ENCODE results near the gene NR1D1. TPM values are rescaled to one million over a fixed set of nuclear protein-coding genes. Genes with fewer than 3 reads are reported as not detected.

The NR1D1 gene
- total RNA-seq, 2 experiments from 2014 or later: 6.0 to 6.5 TPM

DNA sequence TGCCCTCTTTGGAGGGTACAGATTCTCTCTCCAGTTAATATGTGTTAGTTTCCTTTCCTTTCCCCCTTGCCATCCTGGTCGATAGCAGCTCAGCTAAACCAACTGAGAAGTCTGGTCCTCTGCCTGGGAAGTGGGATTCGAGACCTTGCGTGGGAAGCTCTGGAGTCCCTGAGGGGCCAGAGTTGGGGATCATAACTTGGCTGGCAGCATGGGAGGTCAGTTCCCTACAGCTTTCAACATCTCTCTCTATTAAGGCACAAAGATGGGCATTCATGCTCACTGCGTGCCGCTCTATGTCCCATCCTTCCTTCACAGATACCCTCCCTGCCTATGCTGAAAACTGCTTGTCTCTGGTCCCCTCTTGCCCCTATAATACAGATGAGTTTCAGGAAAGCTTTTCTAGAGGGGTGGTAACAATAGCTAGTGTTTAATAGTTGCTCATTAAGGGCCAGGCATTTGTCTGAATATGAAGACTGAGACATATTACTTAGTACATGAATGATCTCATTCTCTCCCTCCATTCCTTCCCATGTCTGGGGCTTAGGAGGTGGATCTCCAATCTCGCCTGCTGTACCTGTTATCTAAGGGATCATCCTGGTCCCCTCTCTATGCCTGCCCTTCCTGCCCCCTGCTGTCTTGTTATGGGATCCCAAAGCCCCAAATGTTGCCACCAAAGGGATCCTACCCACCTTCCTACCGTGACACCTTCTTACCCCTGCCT is 26.8 kb downstream of the NR1D1 start:
- peaks cover 50% of the 10 kb centered on the region for H3K4me1 Mint-ChIP-seq (ENCODE audit: low read depth)
- no peaks in the 10 kb centered on the region for H3K36me3 Mint-ChIP-seq (ENCODE audit: low read depth)
- ATAC-seq: no peak
- no peaks in the 10 kb centered on the region for H3K27me3 Mint-ChIP-seq
- peak overlapping the region; percentile 43 for H3K27ac Mint-ChIP-seq
- TF ChIP-seq, protein P1, sequence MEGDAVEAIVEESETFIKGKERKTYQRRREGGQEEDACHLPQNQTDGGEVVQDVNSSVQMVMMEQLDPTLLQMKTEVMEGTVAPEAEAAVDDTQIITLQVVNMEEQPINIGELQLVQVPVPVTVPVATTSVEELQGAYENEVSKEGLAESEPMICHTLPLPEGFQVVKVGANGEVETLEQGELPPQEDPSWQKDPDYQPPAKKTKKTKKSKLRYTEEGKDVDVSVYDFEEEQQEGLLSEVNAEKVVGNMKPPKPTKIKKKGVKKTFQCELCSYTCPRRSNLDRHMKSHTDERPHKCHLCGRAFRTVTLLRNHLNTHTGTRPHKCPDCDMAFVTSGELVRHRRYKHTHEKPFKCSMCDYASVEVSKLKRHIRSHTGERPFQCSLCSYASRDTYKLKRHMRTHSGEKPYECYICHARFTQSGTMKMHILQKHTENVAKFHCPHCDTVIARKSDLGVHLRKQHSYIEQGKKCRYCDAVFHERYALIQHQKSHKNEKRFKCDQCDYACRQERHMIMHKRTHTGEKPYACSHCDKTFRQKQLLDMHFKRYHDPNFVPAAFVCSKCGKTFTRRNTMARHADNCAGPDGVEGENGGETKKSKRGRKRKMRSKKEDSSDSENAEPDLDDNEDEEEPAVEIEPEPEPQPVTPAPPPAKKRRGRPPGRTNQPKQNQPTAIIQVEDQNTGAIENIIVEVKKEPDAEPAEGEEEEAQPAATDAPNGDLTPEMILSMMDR (IDR thresholded peaks at IDR 0.05): no peak
- no peaks in the 10 kb centered on the region for H3K9me3 Mint-ChIP-seq
- DNase-seq: no peak
- CTCF ChIA-PET: interaction anchor here (0.8 to 6.9 kb wide), 14 partner anchors 11 to 147 kb away, joined by 3 to 168 read pairs (median 7); partner anchors contain the start of genes CSF3, MED24, NR1D1 and THRA
- no peak overlapping the region for H3K4me3 Mint-ChIP-seq
- POLR2A ChIA-PET: interaction anchor here (0.8 to 1.7 kb wide), 5 partner anchors 10 to 25 kb away, joined by 3 to 5 read pairs (median 3); partner anchors contain the start of genes MED24 and THRA
- intact Hi-C loops (cut with micrococcal nuclease): no loop called here

DNA sequence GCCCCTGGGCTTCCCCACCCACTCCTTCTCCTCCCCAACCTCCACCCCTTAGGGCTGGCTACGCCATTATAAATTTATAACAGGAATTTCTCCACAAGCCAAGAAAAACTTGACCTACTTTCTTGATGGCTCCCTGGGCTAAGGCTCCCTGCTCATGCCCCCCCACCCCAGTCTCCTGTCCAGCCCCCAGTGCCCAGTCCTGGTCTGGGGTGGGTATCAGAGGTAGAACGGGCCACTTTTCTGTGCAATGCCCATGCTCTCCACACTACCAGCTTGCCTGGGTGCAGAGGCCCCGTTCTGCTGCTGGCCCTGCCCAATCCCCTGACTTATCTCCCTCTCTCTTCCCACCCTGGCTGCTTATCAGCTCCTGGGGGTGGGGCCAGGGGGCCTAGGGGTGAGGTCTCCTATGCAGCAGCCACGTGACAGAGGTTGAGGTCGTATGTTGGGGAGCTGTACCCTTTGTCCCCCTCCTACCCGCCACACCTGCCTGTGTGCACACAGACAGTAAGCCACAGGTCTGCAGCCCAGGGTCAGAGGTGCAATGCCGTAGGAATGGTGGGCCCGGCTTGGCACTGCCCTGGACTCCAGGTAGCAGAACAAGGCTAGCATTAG is 27.5 kb downstream of the NR1D1 start:
- Mint-ChIP-seq H3K4me1 (ENCODE audit: low read depth) (peaks cover 57% of the 10 kb centered on the region), H3K9me3 (no peaks in the 10 kb centered on the region), H3K4me3 (no peak overlapping the region), H3K36me3 (ENCODE audit: low read depth) (no peaks in the 10 kb centered on the region), H3K27ac (peak overlapping the region; percentile 13), H3K27me3 (no peaks in the 10 kb centered on the region)
- DNase-seq (no peak), ATAC-seq (no peak)
- ChIA-PET POLR2A (interaction anchor here (0.8 to 1.1 kb wide), 4 partner anchors 10 to 26 kb away, joined by 3 to 4 read pairs (median 3); partner anchors contain the start of genes MED24 and THRA), CTCF (interaction anchor here (1.0 to 6.9 kb wide), 8 partner anchors 11 to 47 kb away, joined by 3 to 168 read pairs (median 6); partner anchors contain the start of genes MED24, NR1D1 and THRA)
- TF ChIP-seq, protein P1 (IDR thresholded peaks at IDR 0.05): no peak
- intact Hi-C loops (cut with micrococcal nuclease): no loop called here

DNA sequence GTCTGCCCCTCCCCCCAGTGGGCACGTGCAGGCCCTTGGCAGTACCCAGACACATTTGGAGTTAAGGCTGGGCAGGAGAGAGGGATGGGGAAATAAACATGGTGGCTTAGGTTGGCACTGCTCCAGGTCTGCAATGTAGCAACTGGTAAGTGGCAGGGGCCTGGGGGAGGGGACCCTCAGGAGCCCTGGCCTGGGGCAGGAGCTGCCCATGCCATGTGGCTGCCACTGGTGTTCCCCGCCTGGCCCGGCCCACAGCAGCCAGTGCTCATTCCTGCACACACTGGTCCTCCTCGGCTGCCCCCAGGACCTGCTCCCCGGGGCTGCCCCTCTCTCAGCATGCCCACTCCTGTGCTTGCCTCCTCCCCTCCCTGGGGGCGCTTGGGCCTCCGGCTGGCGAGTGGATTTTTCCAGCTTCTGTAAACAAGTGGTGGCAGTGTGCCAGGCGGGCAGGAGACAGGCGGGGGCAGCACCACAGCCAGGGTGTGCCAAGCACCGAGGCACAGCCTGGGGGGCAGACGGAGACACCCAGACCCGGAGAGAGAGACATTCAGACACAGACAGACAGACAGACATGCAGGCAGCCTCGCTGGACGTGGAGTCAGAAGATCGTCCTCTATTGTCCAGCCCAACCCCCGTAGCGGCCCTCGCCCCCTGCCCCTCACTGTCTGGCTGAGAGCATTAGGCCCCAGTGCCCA is 28.2 kb downstream of the NR1D1 start:
- peaks cover 64% of the 10 kb centered on the region for H3K4me1 Mint-ChIP-seq (ENCODE audit: low read depth)
- H3K36me3 Mint-ChIP-seq (ENCODE audit: low read depth): no peaks in the 10 kb centered on the region
- CTCF ChIA-PET: interaction anchor here (1.1 to 6.9 kb wide), 5 partner anchors 11 to 45 kb away, joined by 3 to 168 read pairs (median 5); partner anchors contain the start of gene THRA
- H3K27me3 Mint-ChIP-seq: no peaks in the 10 kb centered on the region
- no peak overlapping the region for H3K4me3 Mint-ChIP-seq
- POLR2A ChIA-PET: interaction anchor here (1.1 kb wide), 1 partner anchor 31 kb away, joined by 3 read pairs; no protein-coding TSS in a partner anchor
- no peak for DNase-seq
- TF ChIP-seq, protein P1 (IDR thresholded peaks at IDR 0.05): no peak
- ATAC-seq: no peak
- peak overlapping the region; percentile 42 for H3K27ac Mint-ChIP-seq
- intact Hi-C loops (cut with micrococcal nuclease): no loop called here
- no peaks in the 10 kb centered on the region for H3K9me3 Mint-ChIP-seq

DNA sequence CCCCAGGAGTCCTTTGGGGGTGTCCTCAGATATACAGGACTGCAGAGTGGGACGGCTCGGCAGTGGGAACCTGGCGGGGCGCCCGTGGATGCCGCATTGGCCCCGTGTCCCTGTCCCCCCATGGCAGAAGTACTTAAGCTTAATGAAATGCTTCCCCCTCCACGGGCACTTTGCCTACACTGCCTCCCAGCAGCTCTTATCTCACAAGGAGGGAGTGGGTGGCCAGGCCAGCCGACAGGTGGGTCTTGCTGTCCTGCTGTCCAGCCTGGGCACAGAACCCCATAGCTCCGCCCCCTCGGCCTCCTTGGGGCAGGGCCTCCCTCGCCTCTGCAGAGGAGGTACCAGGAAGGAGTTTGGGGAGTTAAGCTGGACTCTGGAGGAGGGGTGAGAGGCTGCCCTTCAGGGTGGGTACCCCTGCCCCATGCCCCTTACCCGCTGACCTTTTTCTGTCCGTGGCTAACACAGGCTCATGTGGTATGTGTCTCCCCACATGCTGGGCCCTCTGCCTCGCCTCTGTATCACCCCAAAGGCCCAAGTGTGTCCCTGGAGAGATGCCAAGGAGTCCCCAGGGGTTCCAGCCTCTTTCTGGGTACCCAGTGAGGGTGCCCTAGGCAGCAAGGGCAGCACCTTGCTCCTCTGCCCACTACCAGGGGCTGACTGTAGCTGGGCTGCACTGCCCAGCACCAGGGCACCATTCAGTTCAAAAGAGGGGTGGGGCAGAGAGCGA is 28.9 kb downstream of the NR1D1 start:
- TF ChIP-seq, protein P1 (IDR thresholded peaks at IDR 0.05): no peak
- no peaks in the 10 kb centered on the region for H3K9me3 Mint-ChIP-seq
- peak overlapping the region; percentile 96 for H3K27ac Mint-ChIP-seq
- ATAC-seq: no peak
- ChIA-PET POLR2A (interaction anchor here (1.0 to 1.1 kb wide), 2 partner anchors 14 to 32 kb away, joined by 3 read pairs; no protein-coding TSS in a partner anchor), CTCF (interaction anchor here (0.8 to 3.7 kb wide), 3 partner anchors 11 to 15 kb away, joined by 3 to 25 read pairs (median 3); no protein-coding TSS in a partner anchor)
- no peaks in the 10 kb centered on the region for H3K27me3 Mint-ChIP-seq
- intact Hi-C loops (cut with micrococcal nuclease): no loop called here
- no peak overlapping the region for H3K4me3 Mint-ChIP-seq
- H3K4me1 Mint-ChIP-seq (ENCODE audit: low read depth): peaks cover 70% of the 10 kb centered on the region
- DNase-seq: no peak
- H3K36me3 Mint-ChIP-seq (ENCODE audit: low read depth): no peaks in the 10 kb centered on the region
